GM12891 (cell line): ENCODE results near the gene ADH4.

ENCODE experiments used
- PAX5 ChIP-seq: IDR thresholded peaks from 2 replicates; pipeline ENCODE4 v1.6.1; 2011; ENCODE audit warnings: low read length, moderate library complexity, mild to moderate bottlenecking; ENCODE audit not compliant: insufficient read depth, severe bottlenecking
- POLR2A ChIP-seq: IDR thresholded peaks from 2 replicates; pipeline ENCODE4 v1.6.1; 2011; ENCODE audit warnings: low read depth, low read length, control low read depth
- POLR2AphosphoS5 ChIP-seq: IDR thresholded peaks from 2 replicates; pipeline ENCODE4 v1.6.1; 2011; ENCODE audit warnings: low read depth, low read length, control low read depth
- POU2F2 ChIP-seq: IDR thresholded peaks from 2 replicates; pipeline ENCODE4 v1.6.1; 2011; ENCODE audit warnings: low read depth, mild to moderate bottlenecking, control low read depth, low read length, moderate library complexity
- SPI1 ChIP-seq: IDR thresholded peaks from 2 replicates; pipeline ENCODE4 v1.6.1; 2011; ENCODE audit warnings: low read depth, low read length, control low read depth
- TAF1 ChIP-seq: IDR thresholded peaks from 2 replicates; pipeline ENCODE4 v1.6.1; 2011; ENCODE audit warnings: low read depth, low read length, control low read depth

DNA sequence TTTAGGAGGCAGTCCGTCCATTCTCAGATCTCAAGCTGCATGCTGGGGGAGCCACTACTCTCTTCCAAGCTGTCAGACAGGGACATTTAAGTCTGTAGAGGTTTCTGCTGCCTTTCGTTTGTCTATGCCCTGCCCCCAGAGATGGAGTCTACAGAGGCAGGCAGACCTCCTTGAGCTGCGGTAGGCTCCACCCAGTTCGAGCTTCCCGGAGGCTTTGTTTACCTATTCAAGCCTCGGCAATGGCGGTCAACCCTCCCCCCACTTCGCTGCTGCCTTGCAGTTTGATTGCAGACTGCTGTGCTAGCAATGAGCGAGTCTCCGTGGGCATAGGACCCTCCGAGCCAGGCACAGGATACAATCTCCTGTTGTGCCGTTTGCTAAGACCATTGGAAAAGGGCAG lies 44.8 kb downstream of the ADH4 start:
- TF ChIP-seq POLR2AphosphoS5 = no peak
- no peak for TF ChIP-seq POLR2A
- no peak for TF ChIP-seq SPI1
- TF ChIP-seq TAF1 = no peak
- TF ChIP-seq PAX5 = no peak
- no peak for TF ChIP-seq POU2F2
